B cell (primary cell): ENCODE results near the gene CAV1. TPM values are rescaled to one million over a fixed set of nuclear protein-coding genes. Genes with fewer than 3 reads are reported as not detected.

ENCODE experiments used
- ATAC-seq: fragments of 200-7000 bp; cut with Tn5 transposase; one replicate; pipeline ENCODE4 v1.10.0; 2021; ENCODE audit warnings: low read depth, mild to moderate bottlenecking, moderate number of reproducible peaks, moderate library complexity
- CTCF ChIA-PET: fragments of 350-600 bp; sonication (Branson Sonifier 250); formaldehyde crosslinking; loops from one replicate; lab custom pipeline; 2021; ENCODE audit warnings: antibody characterized with exemption, inconsistent platforms; lab: Charles Lee
- POLR2A ChIA-PET: fragments of 350-600 bp; sonication (Branson Sonifier 250); formaldehyde crosslinking; loops from one replicate; lab custom pipeline; 2021; ENCODE audit warnings: antibody characterized with exemption; lab: Charles Lee
- DNase-seq: peaks from one replicate; pipeline ENCODE4 v3.0.0; 2013
- H2AFZ ChIP-seq: 2 replicates; pipeline ENCODE4 v1.6.1; 2012; ENCODE audit warnings: mild to moderate bottlenecking, low read depth, low read length; ENCODE audit not compliant: insufficient read depth, poor library complexity, severe bottlenecking
- H3K27ac ChIP-seq, 2 donors: 1 replicate in 1 of 2; 2 replicates in 1 of 2; pipeline ENCODE4 v1.5.1; 2012 to 2013; ENCODE audit warnings: low read length in 2 of 2, mild to moderate bottlenecking in 2 of 2, moderate library complexity in 1 of 2
- H3K27me3 ChIP-seq, 4 experiments: fragments of 200-600 bp in 1 of 4; sonication (generic) in 1 of 4; replicated peaks in 1 of 4; 1 replicate in 2 of 4; 2 replicates in 2 of 4; pipeline versions ENCODE4 v1.6.1 to v1.7.0; 2013 to 2016; ENCODE audit warnings: low read length in 3 of 4, mild to moderate bottlenecking in 2 of 4, mixed read lengths in 1 of 4, moderate library complexity in 1 of 4; ENCODE audit not compliant: insufficient read depth in 4 of 4, control insufficient read depth in 3 of 4; ENCODE audit errors: control extremely low read depth in 1 of 4
- H3K36me3 ChIP-seq, 2 experiments: replicated peaks in 1 of 2; 1 replicate in 1 of 2; 2 replicates in 1 of 2; pipeline versions ENCODE4 v1.6.1 to v1.7.1; 2013; ENCODE audit warnings: low read length in 1 of 2; ENCODE audit not compliant: insufficient read depth in 2 of 2, control insufficient read depth in 1 of 2; ENCODE audit errors: control extremely low read depth in 1 of 2, extremely low read depth in 1 of 2
- H3K4me1 ChIP-seq, 2 donors: fragments of 200-600 bp in 1 of 2; sonication (generic) in 1 of 2; 1 replicate in 1 of 2; 2 replicates in 1 of 2; pipeline versions ENCODE4 v1.5.1 to v1.6.1; 2013 to 2017; ENCODE audit warnings: low read length in 2 of 2; ENCODE audit not compliant: control insufficient read depth in 2 of 2, insufficient read depth in 2 of 2
- H3K4me2 ChIP-seq: replicated peaks from 2 replicates; pipeline ENCODE3; 2012; ENCODE audit warnings: mild to moderate bottlenecking, low read depth, low read length; ENCODE audit not compliant: poor library complexity, severe bottlenecking
- H3K4me3 ChIP-seq, 5 experiments: fragments of 200-600 bp in 1 of 5; sonication (generic) in 1 of 5; 1 replicate in 3 of 5; 2 replicates in 2 of 5; pipeline versions ENCODE4 v1.5.1 to v1.7.0; 2011 to 2016; ENCODE audit warnings: low read length in 4 of 5, mild to moderate bottlenecking in 4 of 5, low read depth in 2 of 5, control low read depth in 1 of 5, moderate library complexity in 1 of 5; ENCODE audit not compliant: insufficient read depth in 1 of 5; ENCODE audit errors: control extremely low read depth in 1 of 5, extremely low read depth in 1 of 5
- H3K79me2 ChIP-seq: fragments of 200-600 bp; sonication (generic); one replicate; pipeline ENCODE4 v1.6.0; 2016; ENCODE audit warnings: low read length; ENCODE audit not compliant: control insufficient read depth, insufficient read depth
- H3K9ac ChIP-seq: fragments of 200-600 bp; sonication (generic); 2 replicates; pipeline ENCODE4 v1.6.1; 2017; ENCODE audit warnings: mild to moderate bottlenecking, low read length, moderate library complexity
- H3K9me3 ChIP-seq, 3 donors: one replicate each; pipeline versions ENCODE4 v1.6.1 to v1.7.1; 2013; ENCODE audit warnings: low read length in 2 of 3; ENCODE audit not compliant: control insufficient read depth in 2 of 3, insufficient read depth in 1 of 3; ENCODE audit errors: control extremely low read depth in 1 of 3
- H4K20me1 ChIP-seq: 2 replicates; pipeline ENCODE4 v1.6.0; 2012; ENCODE audit warnings: mild to moderate bottlenecking, low read length; ENCODE audit not compliant: insufficient read depth, control insufficient read depth, poor library complexity, severe bottlenecking
- H3K27ac Mint-ChIP-seq: one replicate; pipeline ENCODE4 v1.8.0; 2021; ENCODE audit warnings: mixed read lengths
- H3K27me3 Mint-ChIP-seq: one replicate; pipeline ENCODE4 v1.8.0; 2021; ENCODE audit warnings: mixed read lengths
- H3K4me1 Mint-ChIP-seq: one replicate; pipeline ENCODE4 v1.8.0; 2021; ENCODE audit warnings: mixed read lengths
- H3K4me3 Mint-ChIP-seq: one replicate; pipeline ENCODE4 v1.8.0; 2021; ENCODE audit warnings: mixed read lengths
- H3K9me3 Mint-ChIP-seq: one replicate; pipeline ENCODE4 v1.8.0; 2022; ENCODE audit warnings: mixed read lengths; ENCODE audit not compliant: insufficient read depth
- EZH2 ChIP-seq: IDR thresholded peaks from 2 replicates; pipeline ENCODE4 v1.6.1; 2012; ENCODE audit warnings: borderline replicate concordance, low read depth, mild to moderate bottlenecking, moderate library complexity, low read length; ENCODE audit not compliant: insufficient read depth, poor library complexity, severe bottlenecking
- WGBS: methylation state at CpG from one replicate; pipeline ENCODE4 v1.1.5; 2013; ENCODE audit warnings: missing lambda C conversion rate; ENCODE audit not compliant: insufficient coverage; 5-methylcytosine and 5-hydroxymethylcytosine counted together
- intact Hi-C: fragments of 100-400 bp; cut with micrococcal nuclease; formaldehyde crosslinking; loops from one replicate; pipeline ENCODE4 v1.10.0; 2022
- polyA plus RNA-seq: library from polyadenylated mRNA; depleted of rRNA; stranded (reverse); fragments of >200 nt; gene quantifications from 2 replicates; pipeline ENCODE4 v1.2.3, GENCODE V29; 2012
- total RNA-seq, 2 donors: library from RNA; stranded (reverse); fragments of 120-200 nt in 1 of 2; gene quantifications; 1 replicate in 1 of 2; 2 replicates in 1 of 2; pipeline versions ENCODE4 v1.2.3 to v1.2.4, GENCODE V29; 2013 to 2022
- TF ChIP-seq, protein P1 (sequence below): fragments of 200-600 bp; IDR thresholded peaks from one replicate; pipeline ENCODE4 v1.8.0; 2022; ENCODE audit warnings: antibody characterized with exemption, mild to moderate bottlenecking

CAV1 gene
- total and polyA plus RNA-seq, 2 donors (not counting 1 experiment from before 2014, with no cell fraction given), result 0.95 to 1.9 TPM

DNA sequence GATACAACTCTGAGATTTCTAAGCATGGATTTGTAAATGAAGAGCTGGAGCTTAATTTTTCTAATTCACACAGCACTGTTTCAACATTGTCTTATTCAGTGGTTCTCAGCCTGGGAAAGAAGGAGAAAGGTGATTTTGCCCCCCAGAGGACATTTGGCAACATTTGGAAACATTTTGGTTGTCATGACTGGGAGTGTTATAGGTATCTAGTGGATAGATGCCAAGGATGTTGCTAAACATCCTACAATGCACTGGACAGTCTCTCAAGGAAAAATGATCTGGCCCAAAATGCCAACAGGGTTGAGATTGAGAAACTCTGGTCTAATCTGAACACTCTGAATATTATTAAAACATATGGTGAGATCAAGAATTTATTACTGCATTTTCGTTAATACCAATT lies 29.1 kb upstream of the CAV1 start:
- Histone ChIP-seq H3K36me3 (no peaks in the 10 kb centered on the region), H4K20me1 (no peaks in the 10 kb centered on the region), H3K27ac (no peak overlapping the region), H3K4me1 (peaks cover 16 to 17% of the 10 kb centered on the region in 2 donors), H3K27me3 (peaks cover 0 to 28% (median 20%) of the 10 kb centered on the region in 4 experiments), H3K4me3 (no peak overlapping the region), H3K4me2 (no peak overlapping the region), H3K79me2 (no peaks in the 10 kb centered on the region), H3K9ac (no peak overlapping the region), H2AFZ (no peak overlapping the region), H3K9me3 (peaks cover 0 to 8% (median 0%) of the 10 kb centered on the region in 3 donors)
- peaks cover 14% of the 10 kb centered on the region for H3K4me1 Mint-ChIP-seq
- no peak for DNase-seq
- POLR2A ChIA-PET, result no interaction called here
- ATAC-seq, result no peak
- no peak overlapping the region for H3K4me3 Mint-ChIP-seq
- intact Hi-C loops, result no loop called here
- H3K27ac Mint-ChIP-seq, result no peak overlapping the region
- WGBS, result no CpG with 5 or more reads among the region's 1 CpG
- TF ChIP-seq, protein P1, sequence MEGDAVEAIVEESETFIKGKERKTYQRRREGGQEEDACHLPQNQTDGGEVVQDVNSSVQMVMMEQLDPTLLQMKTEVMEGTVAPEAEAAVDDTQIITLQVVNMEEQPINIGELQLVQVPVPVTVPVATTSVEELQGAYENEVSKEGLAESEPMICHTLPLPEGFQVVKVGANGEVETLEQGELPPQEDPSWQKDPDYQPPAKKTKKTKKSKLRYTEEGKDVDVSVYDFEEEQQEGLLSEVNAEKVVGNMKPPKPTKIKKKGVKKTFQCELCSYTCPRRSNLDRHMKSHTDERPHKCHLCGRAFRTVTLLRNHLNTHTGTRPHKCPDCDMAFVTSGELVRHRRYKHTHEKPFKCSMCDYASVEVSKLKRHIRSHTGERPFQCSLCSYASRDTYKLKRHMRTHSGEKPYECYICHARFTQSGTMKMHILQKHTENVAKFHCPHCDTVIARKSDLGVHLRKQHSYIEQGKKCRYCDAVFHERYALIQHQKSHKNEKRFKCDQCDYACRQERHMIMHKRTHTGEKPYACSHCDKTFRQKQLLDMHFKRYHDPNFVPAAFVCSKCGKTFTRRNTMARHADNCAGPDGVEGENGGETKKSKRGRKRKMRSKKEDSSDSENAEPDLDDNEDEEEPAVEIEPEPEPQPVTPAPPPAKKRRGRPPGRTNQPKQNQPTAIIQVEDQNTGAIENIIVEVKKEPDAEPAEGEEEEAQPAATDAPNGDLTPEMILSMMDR, result no peak
- no peak for TF ChIP-seq EZH2
- peaks cover 54% of the 10 kb centered on the region for H3K27me3 Mint-ChIP-seq
- H3K9me3 Mint-ChIP-seq, result no peaks in the 10 kb centered on the region
- CTCF ChIA-PET, result no interaction called here

DNA sequence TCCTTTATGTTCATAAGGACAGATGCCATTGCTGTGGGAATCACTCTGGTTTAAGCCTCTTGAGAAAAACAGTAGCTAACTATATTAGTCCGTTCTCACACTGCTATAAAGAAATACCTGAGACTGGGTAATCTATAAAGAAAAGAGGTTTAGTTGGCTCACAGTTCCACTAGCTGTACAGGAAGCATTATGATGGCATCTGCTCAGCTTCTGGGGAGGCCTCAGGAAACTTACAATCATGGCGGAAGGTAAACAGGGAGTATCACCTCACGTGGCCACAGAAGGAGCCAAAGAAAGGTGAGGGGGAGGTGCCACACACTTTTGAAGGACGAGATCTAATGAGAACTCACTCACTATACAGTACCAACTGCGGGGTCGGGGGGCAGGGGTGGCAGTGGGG lies 28.2 kb upstream of the CAV1 start:
- peaks cover 0 to 8% (median 0%) of the 10 kb centered on the region in 3 donors for H3K9me3 ChIP-seq
- H3K79me2 ChIP-seq, result no peaks in the 10 kb centered on the region
- peaks cover 0 to 36% (median 23%) of the 10 kb centered on the region in 4 experiments for H3K27me3 ChIP-seq
- TF ChIP-seq, protein P1, result no peak
- no peak for TF ChIP-seq EZH2
- no peak overlapping the region for H3K4me3 ChIP-seq
- intact Hi-C loops, result no loop called here
- H3K36me3 ChIP-seq, result no peaks in the 10 kb centered on the region
- H3K4me2 ChIP-seq, result no peak overlapping the region
- ChIA-PET POLR2A (no interaction called here), CTCF (interaction anchor here (0.7 kb wide), 1 partner anchor 366 kb away, joined by 3 read pairs; no protein-coding TSS in a partner anchor)
- Mint-ChIP-seq H3K4me1 (peaks cover 14% of the 10 kb centered on the region), H3K4me3 (no peak overlapping the region), H3K9me3 (no peaks in the 10 kb centered on the region), H3K27me3 (peaks cover 56% of the 10 kb centered on the region), H3K27ac (no peak overlapping the region)
- no peaks in the 10 kb centered on the region for H4K20me1 ChIP-seq
- H3K27ac ChIP-seq, result no peak overlapping the region
- no peak overlapping the region for H2AFZ ChIP-seq
- no peak overlapping the region for H3K9ac ChIP-seq
- WGBS, result no CpG with 5 or more reads among the region's 6 CpGs
- DNase-seq, result no peak
- no peak for ATAC-seq
- peaks cover 16 to 18% of the 10 kb centered on the region in 2 donors for H3K4me1 ChIP-seq
